ENCODE measurements around the gene NAA50.

The NAA50 gene

DNA sequence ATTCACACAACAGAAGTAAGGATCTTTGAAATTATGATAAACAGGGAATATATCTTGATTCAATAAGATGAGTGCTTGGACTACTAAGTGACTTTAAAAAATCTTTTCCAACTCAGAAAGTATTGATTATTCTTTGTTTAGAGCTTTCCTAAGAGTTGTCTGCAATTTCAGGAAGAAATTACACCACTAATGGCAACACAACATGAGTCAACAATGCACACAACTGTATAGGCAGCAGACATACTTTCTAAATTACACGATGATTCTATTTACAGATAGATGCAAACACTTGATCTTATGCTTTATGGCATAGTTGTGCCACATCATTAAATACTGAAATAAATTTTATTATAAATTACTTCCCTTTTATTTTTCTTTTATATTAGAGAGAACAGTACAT, 4.4 kb downstream of the NAA50 start:
- DNase-seq, result no peak

DNA sequence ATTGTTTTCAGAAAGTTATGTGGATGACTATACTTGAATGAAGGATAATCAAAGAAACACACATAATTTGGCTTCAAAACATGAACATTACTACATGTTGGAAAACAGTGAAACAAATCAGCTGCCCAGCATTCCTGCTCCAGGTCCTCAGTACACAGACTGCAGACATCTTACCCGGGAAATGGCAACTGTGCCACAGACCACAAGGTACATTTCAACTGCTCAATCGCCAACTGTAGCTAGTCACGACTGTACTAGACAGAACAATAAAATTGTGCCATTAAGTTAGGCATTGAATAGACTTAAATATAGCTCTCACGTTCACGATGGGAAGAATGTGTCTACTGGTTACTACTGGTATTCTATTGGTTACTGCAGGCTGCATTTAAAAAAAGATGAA, 5.0 kb downstream of the NAA50 start:
- DNase-seq, result no peak

DNA sequence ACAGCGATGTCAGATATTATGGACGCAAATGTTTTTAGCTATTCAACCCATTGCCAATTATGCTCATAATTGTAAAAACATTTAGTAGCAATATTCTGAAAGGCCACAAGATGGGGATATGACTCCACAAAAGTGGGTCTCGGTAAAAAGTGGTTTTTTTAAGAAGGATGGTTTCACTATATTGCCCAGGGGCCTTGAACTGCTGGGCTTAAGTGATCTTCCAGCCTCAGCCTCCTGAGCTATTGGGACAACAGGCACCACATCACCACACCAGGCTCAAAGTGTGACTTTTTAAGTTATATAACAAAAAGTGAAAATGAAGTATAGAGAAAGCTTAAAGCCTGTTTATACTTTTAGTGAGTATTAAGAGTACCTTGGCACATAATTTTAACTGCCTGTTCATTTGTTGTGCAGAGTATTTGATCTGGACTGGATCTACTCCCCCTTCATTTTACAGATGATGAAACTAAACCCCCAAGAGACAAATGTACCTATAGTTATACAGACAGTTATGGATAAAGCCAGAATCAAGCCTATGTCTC, 9.4 kb downstream of the NAA50 start:
- peak; percentile 11 to 16 for DNase-seq

DNA sequence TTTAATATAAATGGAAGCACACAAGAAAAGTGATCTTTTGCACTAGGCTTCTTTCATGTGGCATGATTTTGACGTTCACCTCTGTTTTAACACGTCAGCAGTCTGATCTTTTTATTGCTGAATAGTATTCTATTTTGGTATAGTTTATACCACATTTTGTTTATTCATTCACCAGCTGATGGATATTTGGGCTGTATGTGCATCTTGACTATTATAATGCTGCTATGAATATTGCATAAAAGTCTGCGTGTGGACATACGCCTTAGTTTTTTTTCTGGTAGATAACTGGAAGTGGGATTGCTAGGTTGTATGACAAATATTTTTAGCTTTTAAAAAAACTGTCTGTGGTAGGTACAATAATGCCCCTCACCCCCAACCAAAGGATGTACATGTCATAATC, 14.4 kb downstream of the NAA50 start:
- DNase-seq, result no peak

DNA sequence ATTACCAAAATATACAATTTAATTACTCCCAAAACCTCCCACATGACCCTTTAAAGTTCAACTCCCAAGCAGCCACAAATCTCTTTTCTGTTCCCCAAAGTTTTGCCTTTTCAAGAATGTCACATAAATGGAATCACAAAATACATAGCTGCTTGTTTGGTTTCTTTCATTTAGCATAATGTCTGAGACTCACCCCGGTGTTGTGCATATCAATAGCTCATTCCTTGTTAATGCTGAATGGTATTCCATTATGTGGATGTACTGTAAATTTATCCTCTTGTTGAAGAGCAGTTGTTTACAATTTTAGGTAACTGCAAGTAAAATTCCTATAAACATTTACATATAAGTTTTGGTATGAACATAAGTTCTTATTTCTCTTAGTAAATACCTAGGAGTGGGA, 15.5 kb downstream of the NAA50 start:
- no peak for DNase-seq

DNA sequence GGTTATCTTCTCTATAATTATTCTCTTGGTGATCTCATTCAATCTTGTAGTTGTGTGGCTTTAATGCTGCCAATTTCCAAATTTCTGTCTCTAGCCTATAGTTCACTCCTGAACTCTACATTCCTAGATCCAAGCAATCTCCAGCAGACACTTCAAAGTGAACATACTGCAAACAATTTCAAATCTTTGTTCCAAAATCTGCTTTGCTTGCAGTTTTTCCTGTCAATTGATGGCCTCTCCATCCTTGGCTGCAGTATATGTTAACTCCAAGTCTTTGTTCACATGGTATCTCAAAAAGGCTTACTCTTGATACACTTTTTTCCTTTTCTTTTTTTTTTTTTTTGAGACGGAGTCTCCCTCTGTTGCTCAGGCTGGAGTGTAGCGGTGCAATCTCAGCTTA, 17.4 kb downstream of the NAA50 start:
- DNase-seq, result no peak

- DNase-seq, result no peak
Observed at GRCh38 chr3:113721636-113722035, 24.4 kb downstream of the NAA50 start.

- DNase-seq, result no peak
Observed at GRCh38 chr3:113719758-113720157, 26.3 kb downstream of the NAA50 start.

- DNase-seq, result no peak
Observed at GRCh38 chr3:113719294-113719693, 26.8 kb downstream of the NAA50 start.

DNA sequence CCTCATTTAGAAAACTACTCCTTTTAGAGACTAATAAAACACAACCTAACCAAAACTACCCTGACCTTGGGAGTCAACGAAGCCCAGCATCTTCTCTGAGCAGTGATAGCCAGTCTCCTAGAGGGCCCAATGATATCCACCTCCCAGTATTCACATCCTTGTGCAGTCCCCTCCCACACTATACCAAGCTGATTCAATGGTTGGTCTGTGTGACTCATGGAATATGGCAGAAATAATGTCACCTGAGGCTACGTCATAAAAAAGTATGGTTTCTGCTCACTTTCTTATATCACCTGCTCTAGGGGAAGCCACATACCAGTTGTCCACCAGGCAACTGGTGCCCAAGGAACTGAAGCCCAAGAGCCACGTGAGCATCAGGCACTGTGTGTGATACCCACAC, 28.2 kb downstream of the NAA50 start:
- no peak for DNase-seq

- DNase-seq, result no peak
Observed at GRCh38 chr3:113717308-113717707, 28.7 kb downstream of the NAA50 start.

GRCh38 chr3:113714702-113715101, 31.3 kb downstream of the NAA50 start:
- no peak for DNase-seq

GRCh38 chr3:113712129-113712528, 33.9 kb downstream of the NAA50 start:
- DNase-seq, result no peak

DNA sequence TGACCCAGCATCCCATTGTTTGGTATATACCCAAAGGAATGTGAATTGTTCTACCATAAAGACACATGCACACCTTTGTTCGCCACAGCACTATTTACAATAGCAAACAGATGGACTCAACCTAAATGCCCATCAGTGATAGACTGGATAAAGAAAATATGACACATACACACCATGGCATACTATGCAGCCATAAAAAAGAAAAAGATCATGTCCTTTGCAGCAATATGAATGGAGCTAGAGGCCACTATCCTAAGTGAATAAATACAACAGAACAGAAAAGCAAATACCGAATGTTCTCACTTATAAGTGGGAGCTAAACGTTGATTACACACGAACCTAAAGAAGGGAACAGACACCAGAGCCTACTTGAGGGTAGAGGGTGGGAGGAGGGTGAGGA, 38.2 kb downstream of the NAA50 start:
- no peak for DNase-seq

DNA sequence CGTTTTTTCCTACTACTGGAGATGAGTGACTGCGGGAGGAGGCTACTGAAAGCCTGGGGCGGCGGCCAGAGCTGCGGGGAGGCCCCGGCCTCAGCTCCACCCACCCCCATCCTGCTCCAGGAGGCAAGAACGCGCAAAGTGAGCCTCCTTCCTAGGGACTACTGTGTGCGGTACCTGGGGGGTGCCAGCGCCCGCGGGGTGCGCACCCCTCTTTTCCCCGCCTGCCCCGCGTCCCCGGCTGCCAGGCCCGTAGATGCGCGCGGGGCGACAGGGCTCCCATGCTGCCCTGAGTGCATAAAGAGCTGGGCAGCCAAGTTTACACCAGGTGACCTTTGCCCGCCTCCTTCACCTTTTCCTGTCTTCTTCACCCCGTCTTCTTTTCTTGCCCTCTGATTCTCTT, 47.1 kb downstream of the NAA50 start:
- no peak for DNase-seq

- no peak for DNase-seq
Observed at GRCh38 chr3:113698213-113698742, 47.8 kb downstream of the NAA50 start.

DNA sequence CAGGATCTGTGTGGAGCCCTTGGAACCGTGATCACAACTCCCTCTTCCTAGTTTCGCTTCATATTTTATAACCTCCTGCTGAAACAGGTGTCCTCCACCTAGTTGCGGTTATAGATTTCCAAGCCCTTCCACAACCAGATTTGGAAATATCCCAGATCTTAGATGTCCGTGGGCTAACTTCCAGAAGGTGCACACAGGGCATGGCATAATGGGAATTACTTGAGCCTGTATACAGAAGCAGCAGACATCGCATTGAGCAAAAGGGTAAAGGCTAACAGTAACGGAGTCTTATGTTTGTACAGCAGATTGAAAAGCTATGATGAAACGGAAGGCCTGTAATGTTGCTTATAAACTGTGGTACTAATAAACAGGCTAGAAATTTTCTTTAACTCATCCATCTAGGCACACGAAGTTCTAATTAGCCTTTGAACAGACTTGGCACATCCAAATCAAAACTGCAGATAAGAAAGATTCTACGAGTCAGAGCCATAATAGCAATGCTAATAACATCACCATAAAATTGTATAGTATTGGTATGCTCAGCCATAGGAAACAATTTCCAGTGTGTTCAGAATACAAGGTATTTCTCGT, 48.5 kb downstream of the NAA50 start:
- DNase-seq, result no peak

- DNase-seq, result peak; percentile 98 to 99
Observed at GRCh38 chr3:113696658-113697499, 49.2 kb downstream of the NAA50 start.

- DNase-seq, result peak in 1 of 2 experiments; percentile 56
Observed at GRCh38 chr3:113695786-113696645, 50.0 kb downstream of the NAA50 start, which contains the start of gene USF3. Gene USF3 (minus strand): TSS chr3:113696642. CDS start chr3:113674878, 21,764 bp downstream.

GRCh38 chr3:113695431-113695785, 50.6 kb downstream of the NAA50 start:
- no peak for DNase-seq

DNA sequence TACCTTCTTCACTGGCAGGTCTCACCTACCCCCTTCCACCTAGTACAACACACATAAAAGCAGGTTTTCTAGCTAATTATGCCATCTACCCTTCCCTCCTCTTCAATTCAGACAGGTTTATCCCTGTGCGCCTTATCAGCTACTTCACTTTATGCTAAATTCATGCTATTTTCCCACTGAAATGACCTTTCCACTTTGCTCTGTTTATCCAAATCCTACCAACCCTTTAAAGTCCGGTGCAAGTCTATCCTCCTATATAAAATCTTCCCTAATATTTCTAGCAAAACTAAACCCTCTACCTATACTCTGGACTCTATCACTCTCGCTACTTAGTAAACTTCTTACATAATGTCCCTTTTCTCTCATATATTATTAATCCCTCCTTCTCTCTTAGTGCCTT, 55.6 kb downstream of the NAA50 start:
- DNase-seq, result no peak

DNA sequence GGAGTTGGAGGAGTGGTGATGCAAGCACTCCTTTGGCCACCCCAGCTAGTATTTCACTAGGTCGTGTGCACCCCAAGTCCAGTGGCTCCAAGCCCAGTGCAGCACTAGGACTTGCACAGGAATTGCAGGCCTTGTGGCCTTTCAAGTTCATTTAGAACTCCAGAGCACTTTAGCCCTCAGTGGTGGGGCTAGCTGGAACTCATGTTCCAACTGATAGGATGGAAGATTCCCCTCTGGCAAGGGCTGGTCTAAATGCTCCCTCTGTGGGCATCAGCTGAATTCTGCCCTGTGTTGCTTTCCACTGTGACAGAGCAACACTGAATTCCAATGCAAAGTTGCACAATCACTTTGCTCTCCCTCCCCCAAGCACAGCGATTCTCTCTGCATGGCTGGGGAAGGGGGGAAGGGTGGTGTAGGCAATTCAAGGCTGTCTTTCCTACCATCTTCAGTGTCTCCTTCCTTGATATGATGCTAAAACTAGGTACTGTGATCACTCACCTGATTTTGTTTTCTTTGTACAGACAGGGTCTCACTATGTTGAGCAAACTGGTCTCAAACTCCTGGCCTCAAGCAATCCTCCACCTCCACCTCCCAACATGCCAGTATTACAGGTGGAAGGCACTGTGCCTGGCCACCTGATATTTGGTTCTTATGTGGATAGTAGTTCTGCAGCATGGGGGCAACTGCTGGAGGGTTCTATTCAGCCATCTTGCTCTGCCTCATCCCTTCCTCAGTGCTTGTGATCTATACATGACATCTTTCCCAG, 59.9 kb downstream of the NAA50 start:
- DNase-seq, result no peak
